ENCODE results near the gene ZFAND2B.
"Not testable (repeated sequence)": the region's sequence is repeated elsewhere in the genome, so short reads cannot be mapped to it uniquely, and the experiment has no call there.

Gene ZFAND2B

DNA sequence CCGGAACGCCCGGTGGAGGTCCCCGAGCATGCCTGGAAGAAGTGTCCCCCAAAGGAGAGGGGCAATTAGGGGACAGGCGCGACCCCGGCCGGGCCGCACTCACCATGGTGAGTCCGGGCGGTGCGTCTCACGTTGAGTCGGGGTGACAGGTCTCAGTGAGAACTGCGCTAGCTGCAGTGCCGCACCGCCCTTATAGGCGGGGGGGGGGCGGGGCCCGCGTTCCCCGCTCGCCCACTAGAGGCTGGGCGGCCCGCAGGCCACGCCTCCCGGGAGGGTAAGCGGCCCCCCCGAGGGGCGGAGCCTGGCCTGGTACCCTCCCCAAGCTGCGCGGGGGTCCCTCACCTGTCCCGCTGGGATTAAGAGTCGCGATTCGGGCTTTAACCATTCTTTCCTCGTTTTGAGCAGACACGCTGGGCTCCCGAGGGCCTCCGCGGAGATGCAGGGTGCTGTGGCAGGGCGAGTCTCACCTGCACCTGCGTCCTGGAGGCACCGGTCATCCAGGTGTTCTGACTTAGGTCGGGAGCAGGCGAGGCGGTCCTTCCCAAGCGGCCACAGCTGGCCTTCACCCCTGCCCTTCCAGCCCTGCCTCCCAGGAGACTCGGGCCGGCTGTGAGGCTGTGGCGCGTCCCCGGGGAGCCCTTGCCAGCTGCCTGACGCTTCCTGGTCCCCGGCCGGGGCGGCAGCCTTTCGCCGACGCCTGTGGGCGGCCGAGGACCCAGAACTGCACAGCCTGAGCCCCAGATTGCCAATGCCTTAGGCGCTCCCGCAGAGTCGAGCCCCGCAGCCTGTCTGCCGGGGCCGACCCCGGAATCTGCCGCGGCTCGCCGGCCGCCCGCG, 47.4 kb downstream of the ZFAND2B start, which contains the start of gene TUBA4A:
Gene TUBA4A, minus strand, starts transcription at position 166 of the 837 bp plus-strand sequence. Its CDS starts 60 bp downstream, at position 106.
- peak; percentile 90 to 92 for DNase-seq

DNA sequence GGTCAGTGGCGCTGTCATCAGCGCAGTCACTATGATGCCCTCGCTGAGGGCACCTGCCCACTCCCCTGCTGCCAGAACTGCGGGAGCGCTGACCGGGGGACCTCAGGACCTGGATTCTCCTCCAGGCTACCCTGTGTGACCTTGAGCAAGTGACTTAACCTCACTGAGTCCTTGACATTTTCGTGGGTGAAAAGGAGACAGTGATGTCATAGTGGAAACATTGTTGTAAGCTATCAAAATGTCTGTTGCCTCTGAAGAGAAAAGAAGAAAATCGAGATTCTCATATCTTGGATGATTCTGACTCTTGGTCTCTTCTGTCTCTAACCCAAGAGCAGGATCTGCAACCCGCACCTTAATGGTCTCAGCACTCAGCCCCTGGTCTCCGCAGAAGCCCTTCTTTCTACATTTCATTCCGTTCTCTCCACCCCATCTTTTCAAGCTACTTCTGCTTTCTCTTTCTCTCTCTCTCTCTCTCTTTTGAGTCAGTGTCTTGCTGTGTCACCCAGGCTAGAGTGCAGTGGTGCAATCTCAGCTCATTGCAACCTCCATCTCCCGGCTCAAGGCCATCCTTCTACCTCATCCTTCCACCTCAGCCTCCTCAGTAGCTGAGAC, 48.1 kb downstream of the ZFAND2B start:
- peak; percentile 19 to 43 for DNase-seq

DNA sequence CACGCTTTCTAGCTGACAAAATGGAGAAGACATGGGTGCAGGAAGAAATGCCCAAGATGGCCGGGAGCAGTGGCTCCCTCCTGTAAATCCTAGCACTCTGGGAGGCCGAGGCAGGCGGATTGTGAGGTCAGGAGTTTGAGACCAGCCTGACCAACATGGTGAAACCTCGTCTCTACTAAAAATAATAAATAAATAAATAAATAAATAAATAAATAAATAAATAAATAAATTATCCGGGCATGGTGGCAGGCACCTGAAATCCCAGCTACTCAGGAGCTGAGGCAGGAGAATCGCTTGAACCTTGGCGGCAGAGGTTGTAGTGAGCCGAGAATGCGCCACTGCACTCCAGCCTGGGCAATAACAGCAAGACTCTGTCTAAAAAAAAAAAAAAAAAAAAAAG, 52.4 kb downstream of the ZFAND2B start:
- DNase-seq, result not testable (repeated sequence)

Data from stimulated activated CD4-positive, alpha-beta T cell treated with anti-CD3 and anti-CD28 coated beads, Interleukin-4, amount 100 ng/mL, for 4 hours (primary cell).